Memory B cell (primary cell): Measurements from ENCODE around the gene EXOC6.

Experiments used
- ATAC-seq: fragments of 150-1000 bp; cut with Tn5 transposase; 2 replicates; pipeline ENCODE4 v1.10.0; 2021; ENCODE audit warnings: low read depth, mild to moderate bottlenecking, moderate library complexity
- DNase-seq, 2 donors: peaks; one replicate each; pipeline ENCODE4 v3.0.0; 2022; ENCODE audit warnings: low spot score in 2 of 2
- H3K27ac Mint-ChIP-seq: one replicate; pipeline ENCODE4 v1.8.0; 2022; ENCODE audit warnings: mild to moderate bottlenecking, moderate library complexity, mixed read lengths
- H3K27me3 Mint-ChIP-seq: one replicate; pipeline ENCODE4 v1.8.0; 2022; ENCODE audit warnings: mixed read lengths
- H3K36me3 Mint-ChIP-seq: one replicate; pipeline ENCODE4 v1.8.0; 2022; ENCODE audit warnings: mild to moderate bottlenecking, mixed read lengths
- H3K4me1 Mint-ChIP-seq: one replicate; pipeline ENCODE4 v1.8.0; 2022; ENCODE audit warnings: mixed read lengths
- H3K4me3 Mint-ChIP-seq: one replicate; pipeline ENCODE4 v1.8.0; 2022; ENCODE audit warnings: mild to moderate bottlenecking, moderate library complexity, mixed read lengths
- H3K9me3 Mint-ChIP-seq: one replicate; pipeline ENCODE4 v1.8.0; 2022; ENCODE audit warnings: mixed read lengths

The EXOC6 gene

DNA sequence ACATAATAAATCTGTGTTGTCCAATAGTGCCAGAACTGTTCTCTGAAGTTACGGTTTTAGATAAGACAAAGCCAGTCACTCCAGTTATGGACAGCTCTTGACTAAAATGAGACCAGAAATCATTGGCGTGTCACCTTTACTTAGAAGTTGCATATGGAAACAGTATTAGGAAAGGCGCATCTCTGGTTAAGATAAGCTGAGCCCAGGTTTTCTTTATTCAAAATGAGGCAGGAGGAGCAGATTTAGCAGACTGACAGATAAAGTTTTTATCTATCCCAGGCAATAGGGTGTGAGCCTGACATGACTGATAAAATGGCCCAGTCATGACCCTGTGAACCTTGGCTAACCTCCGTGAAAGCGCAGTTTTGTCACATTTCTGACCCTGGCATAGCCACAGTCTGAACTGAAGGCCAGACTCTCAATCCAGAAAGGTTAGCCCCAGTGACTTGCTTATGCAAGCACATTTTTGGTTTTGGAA, 229.6 kb downstream of the EXOC6 start:
- H3K27ac Mint-ChIP-seq = no peak overlapping the region
- H3K36me3 Mint-ChIP-seq = no peaks in the 10 kb centered on the region
- peaks cover 22% of the 10 kb centered on the region for H3K27me3 Mint-ChIP-seq
- ATAC-seq (no peak), DNase-seq (no peak)
- peaks cover 7% of the 10 kb centered on the region for H3K4me1 Mint-ChIP-seq
- H3K4me3 Mint-ChIP-seq = no peak overlapping the region
- no peaks in the 10 kb centered on the region for H3K9me3 Mint-ChIP-seq

DNA sequence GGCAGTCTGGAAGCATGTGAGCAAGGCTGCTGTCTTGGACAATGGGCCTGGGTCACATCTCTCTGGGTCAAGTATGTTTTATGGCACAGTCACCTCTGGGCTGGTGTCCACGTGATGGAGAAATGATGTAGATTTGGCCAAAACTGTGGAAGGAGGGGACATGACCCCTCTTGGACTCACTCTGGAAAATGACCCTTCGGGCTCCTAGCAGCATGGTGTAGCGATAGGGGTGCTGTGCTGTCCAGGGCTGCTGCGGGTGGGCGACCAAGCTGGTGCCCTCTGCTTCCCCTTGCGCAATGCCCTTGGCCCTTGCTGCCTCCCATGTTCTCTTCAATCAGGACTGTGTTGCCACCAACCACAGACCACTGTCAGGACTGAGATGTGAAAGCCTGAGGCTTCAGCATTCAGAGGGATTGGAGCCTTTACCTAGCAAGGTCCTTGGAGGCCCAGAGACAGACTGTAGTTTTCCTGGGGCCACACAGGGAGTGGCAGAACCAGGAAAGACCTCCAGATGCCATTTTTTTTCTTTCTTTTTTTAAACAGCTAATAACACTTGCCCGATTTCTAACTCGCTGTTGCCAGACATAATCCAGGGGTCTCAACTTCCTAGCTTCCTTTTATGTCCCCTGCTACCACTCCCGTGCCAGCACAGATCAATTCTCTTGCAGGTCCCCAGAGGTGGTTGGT, 231.5 kb downstream of the EXOC6 start:
- no peaks in the 10 kb centered on the region for H3K9me3 Mint-ChIP-seq
- no peak overlapping the region for H3K27ac Mint-ChIP-seq
- H3K4me3 Mint-ChIP-seq = no peak overlapping the region
- ATAC-seq (no peak), DNase-seq (no peak)
- H3K27me3 Mint-ChIP-seq = peaks cover 17% of the 10 kb centered on the region
- peaks cover 2% of the 10 kb centered on the region for H3K4me1 Mint-ChIP-seq
- H3K36me3 Mint-ChIP-seq = no peaks in the 10 kb centered on the region

DNA sequence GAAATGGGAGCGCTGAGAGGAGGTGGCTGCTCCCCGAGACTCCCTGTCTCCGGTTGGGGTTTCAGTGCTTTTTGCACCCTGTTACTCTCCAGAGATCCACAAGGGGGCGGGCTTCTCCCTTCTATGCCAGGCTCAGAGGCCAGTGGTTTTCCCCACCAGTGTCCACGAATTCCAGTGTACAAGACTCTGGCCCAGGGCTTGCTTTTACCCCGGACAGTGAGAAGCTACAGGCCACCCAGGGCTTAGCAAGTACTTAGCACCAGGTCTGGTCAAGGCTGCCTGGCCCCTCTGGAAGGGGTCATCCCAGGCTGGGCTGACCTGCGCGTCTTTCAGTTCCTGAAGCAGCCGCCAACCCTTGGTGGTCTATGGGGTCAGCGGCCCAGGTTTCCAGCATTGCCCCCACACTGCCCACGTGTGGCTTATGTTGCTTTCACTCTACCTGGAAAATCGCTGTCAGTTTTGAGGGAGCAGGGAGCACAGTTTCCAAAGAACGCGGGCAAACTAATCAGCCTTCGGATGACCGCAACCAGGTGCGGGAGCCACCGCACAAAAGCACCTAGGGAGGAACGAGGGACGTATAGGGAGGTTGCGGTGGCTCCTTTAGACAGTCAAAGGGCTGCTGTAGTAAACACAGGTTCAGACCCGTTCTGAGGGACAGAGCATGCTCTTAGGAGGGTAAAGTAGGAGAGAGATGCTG, 232.2 kb downstream of the EXOC6 start:
- peaks cover 16% of the 10 kb centered on the region for H3K27me3 Mint-ChIP-seq
- no peaks in the 10 kb centered on the region for H3K9me3 Mint-ChIP-seq
- no peaks in the 10 kb centered on the region for H3K36me3 Mint-ChIP-seq
- DNase-seq = peak in 1 of 2 donors; percentile 44
- H3K4me1 Mint-ChIP-seq = peaks cover 2% of the 10 kb centered on the region
- peak; percentile 59 for ATAC-seq
- H3K27ac Mint-ChIP-seq = no peak overlapping the region
- no peak overlapping the region for H3K4me3 Mint-ChIP-seq

DNA sequence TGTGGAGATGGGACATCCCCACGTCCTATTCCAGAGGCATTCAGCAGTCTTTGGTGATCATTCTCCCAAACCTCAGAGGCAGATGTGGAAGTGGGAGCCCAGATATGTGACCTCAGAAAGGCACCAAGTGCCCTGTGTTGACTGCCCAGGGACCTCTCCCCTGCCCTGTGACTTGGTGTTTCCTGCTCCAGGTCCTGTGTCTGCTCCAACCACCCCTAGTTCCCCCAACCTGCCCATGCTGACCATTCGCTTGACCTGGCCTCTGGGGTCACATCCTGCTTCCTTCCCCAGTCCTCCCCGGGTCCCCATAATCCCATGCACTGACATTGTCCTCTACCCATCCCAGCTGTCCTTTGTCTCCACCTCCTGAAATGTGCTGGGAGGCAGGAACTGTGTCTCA, 233.0 kb downstream of the EXOC6 start:
- Mint-ChIP-seq H3K4me3 (no peak overlapping the region), H3K4me1 (peaks cover 2% of the 10 kb centered on the region), H3K27ac (no peak overlapping the region), H3K36me3 (no peaks in the 10 kb centered on the region), H3K27me3 (peaks cover 13% of the 10 kb centered on the region), H3K9me3 (no peaks in the 10 kb centered on the region)
- no peak for ATAC-seq
- DNase-seq = no peak

DNA sequence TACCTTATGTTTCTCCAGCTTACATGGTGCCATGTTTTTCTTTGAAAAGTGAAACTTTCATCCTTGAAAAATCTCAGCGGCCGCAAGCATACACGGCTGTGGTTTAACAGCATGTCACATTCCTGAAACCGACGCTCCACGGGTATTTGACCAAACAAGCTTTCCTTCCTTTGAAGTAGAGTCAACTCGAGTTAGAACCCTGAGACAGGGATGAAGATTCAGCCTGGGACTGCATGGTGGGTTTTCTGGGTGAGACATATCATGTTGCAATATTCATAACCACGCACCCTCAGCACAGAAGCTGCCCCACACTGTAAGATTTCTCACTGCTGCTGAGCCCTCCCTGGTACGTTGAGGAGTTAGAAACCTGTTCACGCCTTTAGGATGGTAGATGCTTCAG, 233.5 kb downstream of the EXOC6 start:
- no peaks in the 10 kb centered on the region for H3K36me3 Mint-ChIP-seq
- ATAC-seq = no peak
- no peaks in the 10 kb centered on the region for H3K9me3 Mint-ChIP-seq
- H3K27ac Mint-ChIP-seq = no peak overlapping the region
- H3K27me3 Mint-ChIP-seq = peaks cover 10% of the 10 kb centered on the region
- no peak overlapping the region for H3K4me3 Mint-ChIP-seq
- H3K4me1 Mint-ChIP-seq = peaks cover 2% of the 10 kb centered on the region
- DNase-seq = no peak

DNA sequence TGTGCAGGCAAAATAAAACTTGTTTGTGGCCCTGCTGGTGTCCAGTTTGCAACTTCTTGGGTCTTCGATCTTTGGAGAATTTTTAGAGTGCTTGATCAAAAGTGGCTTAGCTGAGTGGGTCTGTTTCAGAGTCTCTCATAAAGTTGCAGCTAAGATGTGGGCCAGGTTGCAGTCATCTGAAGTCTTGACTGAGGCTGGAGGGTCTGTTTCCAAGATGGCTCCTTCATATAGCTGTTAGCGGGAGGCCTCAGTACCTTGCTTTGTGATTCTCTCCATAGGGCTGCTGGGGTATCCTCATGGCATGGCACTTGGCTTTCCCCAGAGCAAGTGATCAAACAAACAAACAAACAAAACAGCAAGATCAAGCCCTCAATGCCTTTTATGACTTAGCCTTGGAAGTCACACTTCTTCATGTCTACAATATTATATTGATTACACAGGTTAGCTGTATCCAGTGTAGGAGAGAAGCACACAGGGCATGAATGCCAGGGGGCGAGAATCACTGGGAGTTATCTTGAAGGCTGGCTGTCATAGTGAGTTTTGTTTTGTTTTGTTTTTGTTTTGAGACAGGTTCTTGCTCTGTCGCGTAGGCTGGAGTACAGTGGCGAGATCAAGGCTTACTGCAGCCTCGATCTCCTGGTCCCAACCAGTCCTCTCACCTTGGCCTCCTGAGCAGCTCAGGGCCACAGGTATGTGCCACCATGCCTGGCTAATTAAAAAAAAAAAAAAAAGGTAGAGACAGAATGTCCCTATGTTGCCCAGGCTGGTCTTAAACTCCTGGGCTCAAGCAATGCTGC, 235.6 kb downstream of the EXOC6 start:
- H3K27ac Mint-ChIP-seq = no peak overlapping the region
- ATAC-seq = no peak
- no peaks in the 10 kb centered on the region for H3K9me3 Mint-ChIP-seq
- no peak for DNase-seq
- peaks cover 2% of the 10 kb centered on the region for H3K4me1 Mint-ChIP-seq
- H3K4me3 Mint-ChIP-seq = no peak overlapping the region
- peaks cover 14% of the 10 kb centered on the region for H3K27me3 Mint-ChIP-seq
- H3K36me3 Mint-ChIP-seq = no peaks in the 10 kb centered on the region

DNA sequence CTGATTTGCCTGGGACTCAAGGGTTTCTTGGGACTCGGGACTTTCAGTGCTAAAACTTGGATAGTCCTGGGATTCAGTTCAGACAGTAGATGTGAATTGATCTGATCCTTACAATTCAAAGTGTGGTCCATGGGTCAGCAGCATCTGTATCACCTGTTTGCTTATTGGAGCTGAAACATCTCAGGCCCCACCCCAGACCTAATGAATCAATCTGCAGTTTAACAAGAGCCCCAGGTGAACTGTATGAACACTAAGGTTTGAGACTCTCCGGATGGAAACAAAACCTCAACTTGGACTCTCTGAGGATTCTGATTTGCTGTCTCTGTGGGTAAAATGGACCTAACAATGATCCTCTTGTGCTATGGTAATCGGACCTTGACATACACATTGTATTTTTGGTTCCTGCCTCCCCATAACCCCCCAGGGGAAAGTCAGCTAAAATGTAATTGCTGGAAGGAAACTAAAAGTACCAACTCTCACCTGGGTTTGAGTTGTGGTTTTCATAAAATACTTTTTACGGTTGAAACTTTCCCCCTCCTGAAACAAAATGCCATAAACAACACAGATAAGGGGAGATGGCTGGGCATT, 237.0 kb downstream of the EXOC6 start:
- Mint-ChIP-seq H3K4me1 (no peaks in the 10 kb centered on the region), H3K4me3 (no peak overlapping the region), H3K36me3 (no peaks in the 10 kb centered on the region), H3K27me3 (peaks cover 11% of the 10 kb centered on the region), H3K27ac (no peak overlapping the region), H3K9me3 (no peaks in the 10 kb centered on the region)
- DNase-seq (no peak), ATAC-seq (no peak)

DNA sequence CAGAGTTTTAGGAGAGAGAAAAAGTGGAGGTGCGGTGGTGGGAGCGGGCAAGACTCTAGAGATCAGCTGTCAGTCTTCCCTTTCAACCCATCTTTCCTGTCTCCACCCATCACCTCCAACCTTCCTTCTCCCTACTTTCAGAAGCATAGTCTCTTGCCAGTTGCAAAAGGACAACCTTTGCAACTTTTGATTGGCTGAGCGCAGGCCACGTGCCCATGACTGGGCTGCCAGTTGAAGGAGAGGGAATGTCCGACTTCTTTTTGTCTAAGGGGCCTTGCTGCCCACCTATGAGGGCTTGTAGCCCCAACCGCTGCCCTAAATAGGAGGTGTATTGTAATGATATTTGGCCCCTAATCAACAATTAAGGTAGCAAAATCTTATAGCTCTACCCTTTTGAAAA, 238.0 kb downstream of the EXOC6 start:
- ATAC-seq (no peak), DNase-seq (no peak)
- no peak overlapping the region for H3K4me3 Mint-ChIP-seq
- no peaks in the 10 kb centered on the region for H3K4me1 Mint-ChIP-seq
- H3K9me3 Mint-ChIP-seq = no peaks in the 10 kb centered on the region
- H3K27ac Mint-ChIP-seq = no peak overlapping the region
- peaks cover 10% of the 10 kb centered on the region for H3K27me3 Mint-ChIP-seq
- H3K36me3 Mint-ChIP-seq = no peaks in the 10 kb centered on the region

DNA sequence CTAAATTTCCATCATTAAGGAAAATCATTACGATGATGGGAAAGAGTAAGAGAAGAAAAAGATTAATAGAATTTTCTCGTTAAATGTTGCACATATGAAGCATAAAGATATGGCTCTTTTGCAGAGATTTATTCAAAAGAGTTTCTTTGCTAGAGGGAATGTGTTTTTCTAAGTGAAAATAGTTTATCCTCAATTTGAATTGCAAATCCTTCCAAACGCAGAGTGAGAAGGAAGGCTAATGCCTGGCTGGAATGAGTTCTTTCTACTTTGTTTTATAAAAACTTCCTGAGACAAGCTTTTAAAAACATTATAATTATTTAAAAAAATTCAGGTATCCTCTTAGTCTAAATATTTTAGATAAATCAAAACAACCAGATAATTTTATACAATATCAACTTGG, 239.5 kb downstream of the EXOC6 start:
- DNase-seq = no peak
- Mint-ChIP-seq H3K9me3 (no peaks in the 10 kb centered on the region), H3K4me3 (no peak overlapping the region), H3K4me1 (no peaks in the 10 kb centered on the region), H3K27ac (no peak overlapping the region), H3K27me3 (peaks cover 7% of the 10 kb centered on the region), H3K36me3 (no peaks in the 10 kb centered on the region)
- ATAC-seq = no peak

DNA sequence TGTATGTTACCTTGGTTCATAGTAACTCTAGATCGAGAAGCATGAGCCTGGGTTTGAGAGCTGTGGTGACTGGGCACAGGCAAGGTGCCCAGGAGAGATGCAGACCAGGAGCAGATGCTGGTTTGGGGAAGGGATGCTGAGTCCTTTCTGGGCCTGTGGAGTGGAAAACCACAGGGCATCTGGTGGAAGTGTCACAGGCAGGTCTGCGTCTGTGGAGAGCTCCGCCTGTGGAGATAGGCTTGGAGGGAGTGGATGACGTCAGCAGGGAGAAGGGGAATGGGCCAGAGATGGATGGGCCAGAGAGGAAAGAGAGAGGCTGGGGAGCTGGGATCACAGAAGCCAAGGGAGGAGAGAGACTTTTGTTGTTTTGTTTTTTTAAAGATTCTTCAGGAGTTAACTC, 240.1 kb downstream of the EXOC6 start:
- Mint-ChIP-seq H3K4me1 (no peaks in the 10 kb centered on the region), H3K9me3 (no peaks in the 10 kb centered on the region), H3K27me3 (peaks cover 8% of the 10 kb centered on the region), H3K27ac (no peak overlapping the region), H3K4me3 (no peak overlapping the region), H3K36me3 (no peaks in the 10 kb centered on the region)
- ATAC-seq (no peak), DNase-seq (no peak)

DNA sequence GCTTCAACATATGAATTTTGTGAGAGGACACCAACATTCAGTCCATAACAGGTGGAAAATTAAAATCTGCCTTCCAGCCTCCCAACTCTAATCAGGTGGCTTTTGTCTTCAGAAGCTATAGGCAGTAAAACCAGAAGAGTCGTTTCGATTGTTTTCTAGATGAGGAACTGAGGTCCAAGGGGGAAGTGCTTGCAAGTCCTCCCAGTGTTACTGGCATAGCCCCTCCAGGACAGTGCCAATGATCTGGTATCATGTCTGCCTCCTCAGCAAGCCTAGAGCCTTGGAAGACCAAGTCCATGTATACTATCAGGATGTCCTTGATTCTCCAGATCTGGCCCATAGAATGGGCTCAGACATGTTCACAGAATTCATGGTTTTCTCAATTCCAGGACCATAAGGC, 242.3 kb downstream of the EXOC6 start:
- Mint-ChIP-seq H3K27me3 (peaks cover 9% of the 10 kb centered on the region), H3K4me3 (no peak overlapping the region), H3K4me1 (no peaks in the 10 kb centered on the region), H3K27ac (no peak overlapping the region), H3K36me3 (no peaks in the 10 kb centered on the region), H3K9me3 (no peaks in the 10 kb centered on the region)
- DNase-seq (no peak), ATAC-seq (no peak)

DNA sequence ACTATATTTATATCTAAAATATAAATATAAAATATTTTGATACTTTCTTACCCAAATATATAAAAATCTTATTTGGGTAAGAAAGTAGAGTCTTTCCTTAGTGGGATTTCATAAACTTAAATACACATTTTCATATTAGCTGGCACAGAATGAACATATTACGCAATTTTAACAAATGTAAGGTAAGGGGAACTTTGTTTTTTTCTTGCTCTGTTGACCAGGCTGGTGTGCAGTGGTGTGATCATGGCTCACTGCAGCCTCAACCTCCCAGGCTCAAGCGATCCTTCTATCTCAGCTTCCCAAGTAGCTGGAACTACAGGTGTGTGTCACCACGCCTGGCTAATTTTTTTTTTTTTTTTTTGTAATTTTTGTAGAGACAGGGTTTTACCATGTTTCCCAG, 243.6 kb downstream of the EXOC6 start:
- no peaks in the 10 kb centered on the region for H3K4me1 Mint-ChIP-seq
- no peak for DNase-seq
- no peak overlapping the region for H3K4me3 Mint-ChIP-seq
- no peaks in the 10 kb centered on the region for H3K36me3 Mint-ChIP-seq
- ATAC-seq = no peak
- peaks cover 9% of the 10 kb centered on the region for H3K27me3 Mint-ChIP-seq
- no peaks in the 10 kb centered on the region for H3K9me3 Mint-ChIP-seq
- H3K27ac Mint-ChIP-seq = no peak overlapping the region

DNA sequence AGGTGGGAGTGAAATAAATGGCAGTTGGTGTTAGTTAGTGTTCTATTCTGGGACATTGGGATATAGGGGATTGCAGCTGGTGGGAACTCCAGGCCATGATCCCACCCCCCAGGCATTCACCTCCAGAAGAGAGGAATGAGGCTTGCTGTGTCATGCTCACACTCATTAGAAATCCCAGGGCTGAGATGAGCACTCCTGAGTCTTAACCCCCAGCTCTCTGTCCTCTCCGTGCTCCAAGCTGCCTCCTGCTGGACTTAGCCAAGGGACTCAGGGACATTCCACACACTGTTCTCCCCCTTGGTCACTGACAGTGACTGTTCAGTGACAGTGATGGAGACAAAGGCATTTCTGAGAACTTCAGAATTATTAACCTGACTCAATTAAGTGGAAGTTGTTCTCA, 246.9 kb downstream of the EXOC6 start:
- DNase-seq (no peak), ATAC-seq (no peak)
- H3K27ac Mint-ChIP-seq = no peak overlapping the region
- no peaks in the 10 kb centered on the region for H3K4me1 Mint-ChIP-seq
- H3K27me3 Mint-ChIP-seq = peaks cover 3% of the 10 kb centered on the region
- no peak overlapping the region for H3K4me3 Mint-ChIP-seq
- H3K9me3 Mint-ChIP-seq = no peaks in the 10 kb centered on the region
- no peaks in the 10 kb centered on the region for H3K36me3 Mint-ChIP-seq

DNA sequence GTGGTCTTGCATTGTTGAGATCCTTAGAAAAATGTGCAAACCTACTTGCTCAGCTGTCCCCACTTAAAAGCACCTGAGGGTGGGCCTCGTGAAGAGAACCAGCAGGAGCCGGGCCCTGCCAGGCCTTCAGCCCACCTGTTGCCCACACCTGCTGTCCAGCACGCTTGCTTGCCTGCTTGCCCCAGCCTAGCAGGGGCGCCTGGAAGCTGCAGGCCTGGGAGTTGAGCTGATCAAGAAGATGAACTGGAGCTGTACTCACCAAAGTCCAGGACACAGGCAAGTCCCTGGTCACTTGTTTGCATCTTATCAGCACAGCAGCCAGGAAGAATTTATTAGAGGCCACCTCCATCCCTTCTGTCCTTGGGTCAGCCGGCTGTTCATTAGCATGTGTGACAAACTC, 248.6 kb downstream of the EXOC6 start:
- no peak for DNase-seq
- no peaks in the 10 kb centered on the region for H3K9me3 Mint-ChIP-seq
- H3K27ac Mint-ChIP-seq = no peak overlapping the region
- no peaks in the 10 kb centered on the region for H3K36me3 Mint-ChIP-seq
- H3K4me1 Mint-ChIP-seq = no peaks in the 10 kb centered on the region
- H3K4me3 Mint-ChIP-seq = no peak overlapping the region
- peaks cover 3% of the 10 kb centered on the region for H3K27me3 Mint-ChIP-seq
- no peak for ATAC-seq
